Brain microvascular endothelial cell (primary cell): Measurements from ENCODE around the gene LRRC1.

Experiments used
- DNase-seq: peaks from one replicate; pipeline ENCODE4 v3.0.0-alpha.2; 2020
- H3K27ac ChIP-seq: fragments of 250-450 bp; sonication (Bioruptor Pico); 2 replicates; pipeline ENCODE4 v1.5.1; 2020; ENCODE audit warnings: mild to moderate bottlenecking, moderate library complexity
- H3K27me3 ChIP-seq: fragments of 250-450 bp; sonication (Bioruptor Pico); replicated peaks from 2 replicates; pipeline ENCODE4 v1.5.1; 2020; ENCODE audit warnings: mild to moderate bottlenecking
- H3K36me3 ChIP-seq: fragments of 250-450 bp; sonication (Bioruptor Pico); replicated peaks from 2 replicates; pipeline ENCODE4 v1.5.1; 2020; ENCODE audit warnings: mild to moderate bottlenecking
- H3K4me3 ChIP-seq: 2 replicates; pipeline ENCODE4 v1.5.1; 2011; ENCODE audit warnings: low read depth, mild to moderate bottlenecking, control low read depth, low read length, moderate library complexity
- in situ Hi-C: cut with HindIII; loops from 2 replicates; pipeline ENCODE4 v1.10.0; 2017; ENCODE audit warnings: low sequenced_read_pairs, low pct_ligation_motif_present
- TF ChIP-seq, protein P1 (sequence below): IDR thresholded peaks from 2 replicates; pipeline ENCODE4 v1.5.1; 2011; ENCODE audit warnings: low read depth, mild to moderate bottlenecking, moderate library complexity, low read length, control low read depth, inconsistent platforms; ENCODE audit errors: missing control alignments

LRRC1 gene

DNA sequence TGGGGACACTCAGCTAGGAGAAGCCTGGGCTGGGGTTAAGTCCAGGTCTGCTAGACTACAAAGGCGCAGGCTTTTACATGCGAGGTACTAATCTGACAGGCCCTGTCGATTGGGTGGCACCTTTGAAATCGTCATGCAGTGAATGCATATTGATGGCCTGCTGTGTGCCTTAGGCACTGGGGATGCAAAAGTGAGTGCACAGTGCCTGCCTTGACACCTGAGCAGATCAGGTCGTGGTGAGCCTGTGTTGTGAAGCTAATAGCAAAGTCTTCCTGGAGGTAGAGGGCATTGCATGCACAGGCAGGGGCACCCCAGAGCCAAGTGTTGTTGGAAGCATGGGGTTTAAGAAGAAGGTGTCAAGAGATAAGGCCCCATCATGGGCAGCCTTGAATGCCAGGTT lies 16.9 kb downstream of the LRRC1 start:
- Histone ChIP-seq H3K4me3 (no peak overlapping the region), H3K36me3 (no peaks in the 10 kb centered on the region), H3K27ac (no peak overlapping the region), H3K27me3 (no peaks in the 10 kb centered on the region)
- TF ChIP-seq, protein P1, sequence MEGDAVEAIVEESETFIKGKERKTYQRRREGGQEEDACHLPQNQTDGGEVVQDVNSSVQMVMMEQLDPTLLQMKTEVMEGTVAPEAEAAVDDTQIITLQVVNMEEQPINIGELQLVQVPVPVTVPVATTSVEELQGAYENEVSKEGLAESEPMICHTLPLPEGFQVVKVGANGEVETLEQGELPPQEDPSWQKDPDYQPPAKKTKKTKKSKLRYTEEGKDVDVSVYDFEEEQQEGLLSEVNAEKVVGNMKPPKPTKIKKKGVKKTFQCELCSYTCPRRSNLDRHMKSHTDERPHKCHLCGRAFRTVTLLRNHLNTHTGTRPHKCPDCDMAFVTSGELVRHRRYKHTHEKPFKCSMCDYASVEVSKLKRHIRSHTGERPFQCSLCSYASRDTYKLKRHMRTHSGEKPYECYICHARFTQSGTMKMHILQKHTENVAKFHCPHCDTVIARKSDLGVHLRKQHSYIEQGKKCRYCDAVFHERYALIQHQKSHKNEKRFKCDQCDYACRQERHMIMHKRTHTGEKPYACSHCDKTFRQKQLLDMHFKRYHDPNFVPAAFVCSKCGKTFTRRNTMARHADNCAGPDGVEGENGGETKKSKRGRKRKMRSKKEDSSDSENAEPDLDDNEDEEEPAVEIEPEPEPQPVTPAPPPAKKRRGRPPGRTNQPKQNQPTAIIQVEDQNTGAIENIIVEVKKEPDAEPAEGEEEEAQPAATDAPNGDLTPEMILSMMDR = no peak
- no peak for DNase-seq
- in situ Hi-C loops = no loop called here

DNA sequence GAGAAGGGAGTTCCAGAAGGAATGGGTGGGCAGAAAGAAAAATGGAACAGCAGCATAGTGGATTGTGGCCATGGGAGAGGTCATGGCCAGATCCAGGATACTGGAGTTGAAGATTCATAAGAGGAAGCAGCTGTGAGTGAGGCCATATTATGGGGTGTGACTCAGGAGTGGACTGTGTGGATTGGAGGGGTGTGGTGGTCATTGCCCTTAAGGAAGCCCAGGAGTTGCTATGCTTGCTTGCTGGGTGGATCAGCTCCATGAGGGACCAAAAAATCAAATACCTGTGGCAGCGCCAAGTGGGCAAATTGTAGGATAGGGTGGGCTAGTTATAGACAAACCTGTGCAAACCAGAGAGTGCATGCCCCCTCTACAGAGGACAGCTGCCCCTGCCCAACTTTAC lies 18.3 kb downstream of the LRRC1 start:
- H3K4me3 ChIP-seq = no peak overlapping the region
- DNase-seq = no peak
- no peaks in the 10 kb centered on the region for H3K36me3 ChIP-seq
- TF ChIP-seq, protein P1 = no peak
- in situ Hi-C loops = no loop called here
- H3K27me3 ChIP-seq = no peaks in the 10 kb centered on the region
- H3K27ac ChIP-seq = no peak overlapping the region

DNA sequence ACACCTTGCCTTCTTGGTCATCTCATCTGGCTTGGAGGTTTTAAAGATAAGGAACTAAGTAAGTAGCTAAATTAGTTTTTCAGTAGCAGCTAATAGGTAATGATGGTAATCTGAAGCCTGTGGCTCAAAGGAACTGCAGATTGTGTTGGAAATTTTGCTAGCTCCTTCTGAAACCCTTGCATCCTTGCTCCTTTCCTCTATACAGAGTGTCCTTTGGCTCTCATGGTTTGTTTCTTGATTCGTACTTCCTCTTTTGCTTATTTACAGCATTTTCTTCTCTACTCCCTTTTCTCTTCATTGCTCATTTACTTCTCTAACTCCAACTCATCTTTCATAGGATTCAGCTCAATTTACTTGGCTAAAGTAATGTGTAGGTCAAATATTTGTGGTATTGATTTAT lies 19.0 kb downstream of the LRRC1 start:
- Histone ChIP-seq H3K27ac (no peak overlapping the region), H3K36me3 (no peaks in the 10 kb centered on the region), H3K27me3 (no peaks in the 10 kb centered on the region), H3K4me3 (no peak overlapping the region)
- in situ Hi-C loops = no loop called here
- no peak for DNase-seq
- TF ChIP-seq, protein P1 = no peak

DNA sequence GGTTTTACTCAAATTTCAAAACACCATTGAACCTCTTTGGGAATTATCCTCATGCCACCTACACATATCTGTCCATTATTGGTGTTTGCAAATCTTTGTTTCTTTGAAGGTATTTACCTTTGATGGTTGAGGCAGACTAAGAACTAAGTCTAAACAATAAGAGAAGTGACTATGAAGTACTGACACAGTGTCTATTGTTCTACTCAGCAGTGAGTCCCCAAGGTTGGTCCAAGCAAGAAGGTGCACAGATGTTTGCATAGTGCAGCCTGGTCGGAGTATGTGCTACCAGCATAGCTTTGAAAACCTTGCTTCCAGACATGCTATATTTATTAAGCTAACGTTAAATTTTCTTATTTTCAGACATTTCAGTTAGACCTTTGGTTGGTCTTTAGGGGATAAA lies 19.5 kb downstream of the LRRC1 start:
- no peak for DNase-seq
- Histone ChIP-seq H3K27ac (no peak overlapping the region), H3K36me3 (no peaks in the 10 kb centered on the region), H3K4me3 (no peak overlapping the region), H3K27me3 (no peaks in the 10 kb centered on the region)
- in situ Hi-C loops = no loop called here
- TF ChIP-seq, protein P1 = no peak

DNA sequence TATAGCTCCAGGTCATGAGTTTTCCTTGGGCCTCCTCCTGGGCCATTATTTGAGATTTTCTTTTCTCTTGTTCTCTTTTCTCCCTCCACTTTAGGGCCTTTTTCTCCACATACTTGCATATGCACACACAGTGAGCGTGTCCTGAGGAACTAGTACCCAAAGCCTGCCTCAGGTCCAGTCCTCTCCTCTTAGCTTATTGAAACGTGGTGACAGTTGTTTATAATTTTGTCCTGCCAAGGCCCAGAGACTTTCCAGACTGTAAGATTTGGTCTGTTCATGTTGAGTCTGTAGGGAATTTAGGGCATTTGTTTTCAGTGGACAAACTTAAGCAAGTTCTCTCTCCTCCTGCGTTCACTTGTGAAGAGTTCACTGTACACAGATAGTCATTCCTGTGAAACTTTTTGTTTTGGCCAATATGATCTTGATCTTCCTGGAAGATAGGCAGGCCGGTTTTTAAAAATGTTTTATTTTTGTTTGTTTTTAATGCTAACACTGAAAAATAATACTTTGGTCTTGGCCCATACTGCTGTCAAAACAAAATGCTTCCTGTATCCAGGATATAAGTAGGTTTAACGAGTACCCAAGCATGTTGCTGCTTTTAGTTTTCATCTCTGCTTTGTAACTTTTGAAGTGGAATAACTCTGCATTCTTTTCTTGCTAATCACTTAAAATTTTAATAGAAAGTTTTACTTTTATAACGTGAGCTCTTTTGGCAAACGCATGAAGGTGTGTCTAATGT lies 20.7 kb downstream of the LRRC1 start:
- in situ Hi-C loops = no loop called here
- H3K36me3 ChIP-seq = no peaks in the 10 kb centered on the region
- H3K4me3 ChIP-seq = no peak overlapping the region
- TF ChIP-seq, protein P1 = no peak
- no peaks in the 10 kb centered on the region for H3K27me3 ChIP-seq
- no peak overlapping the region for H3K27ac ChIP-seq
- no peak for DNase-seq
